HFFc6 (cell line): Measurements from ENCODE around the gene MFSD12. TPM values are rescaled to one million over a fixed set of nuclear protein-coding genes. Genes with fewer than 3 reads are reported as not detected.

ENCODE experiments used
- DNase-seq: peaks from one replicate; pipeline ENCODE4 v3.0.0-alpha.2; 2018
- H3K27ac Mint-ChIP-seq: 2 replicates; pipeline ENCODE4 v1.8.0; 2020; ENCODE audit warnings: mild to moderate bottlenecking, mixed read lengths
- H3K27me3 Mint-ChIP-seq: 2 replicates; pipeline ENCODE4 v1.8.0; 2021; ENCODE audit warnings: mild to moderate bottlenecking, moderate library complexity, mixed read lengths; ENCODE audit not compliant: insufficient read depth
- H3K36me3 Mint-ChIP-seq: 2 replicates; pipeline ENCODE4 v1.8.0; 2021; ENCODE audit warnings: low read depth, mixed read lengths
- H3K4me1 Mint-ChIP-seq: 2 replicates; pipeline ENCODE4 v1.8.0; 2020; ENCODE audit warnings: low read depth, mixed read lengths
- H3K4me3 Mint-ChIP-seq: 2 replicates; pipeline ENCODE4 v1.8.0; 2020; ENCODE audit warnings: mild to moderate bottlenecking, moderate library complexity, mixed read lengths
- H3K9me3 Mint-ChIP-seq: 2 replicates; pipeline ENCODE4 v1.8.0; 2020; ENCODE audit warnings: mild to moderate bottlenecking, mixed read lengths
- long read RNA-seq: library from polyadenylated mRNA; unstranded; transcript quantifications from one replicate; pipeline ENCODE4 v2.0.0, GENCODE V29; 2019
- total RNA-seq, 6 experiments: library from RNA; stranded (reverse); fragmentation: NEBNext Ultra II Directional; extraction: Animal tissue kit (Norgen Biotek cat#: 25700); gene quantifications; 2 replicates in 1 of 6; 3 replicates in 5 of 6; pipeline ENCODE4 v1.2.3, GENCODE V29; 2021
- TF ChIP-seq, protein P1 (sequence below): fragments of 200-600 bp; sonication (generic); IDR thresholded peaks from 2 replicates; pipeline ENCODE4 v1.5.0; 2021; ENCODE audit warnings: antibody characterized with exemption, mild to moderate bottlenecking

MFSD12 gene
- 100 to 1,000 TPM in 2 of 6 experiments, 10 to 100 TPM in 4; 75.1 to 101 (median 79.6) TPM for total RNA-seq
- long read RNA-seq, partial matches to known transcripts: 2 of 13 reads
- long read RNA-seq, other reads (novel, unspliced or antisense): 6 of 13 reads

DNA sequence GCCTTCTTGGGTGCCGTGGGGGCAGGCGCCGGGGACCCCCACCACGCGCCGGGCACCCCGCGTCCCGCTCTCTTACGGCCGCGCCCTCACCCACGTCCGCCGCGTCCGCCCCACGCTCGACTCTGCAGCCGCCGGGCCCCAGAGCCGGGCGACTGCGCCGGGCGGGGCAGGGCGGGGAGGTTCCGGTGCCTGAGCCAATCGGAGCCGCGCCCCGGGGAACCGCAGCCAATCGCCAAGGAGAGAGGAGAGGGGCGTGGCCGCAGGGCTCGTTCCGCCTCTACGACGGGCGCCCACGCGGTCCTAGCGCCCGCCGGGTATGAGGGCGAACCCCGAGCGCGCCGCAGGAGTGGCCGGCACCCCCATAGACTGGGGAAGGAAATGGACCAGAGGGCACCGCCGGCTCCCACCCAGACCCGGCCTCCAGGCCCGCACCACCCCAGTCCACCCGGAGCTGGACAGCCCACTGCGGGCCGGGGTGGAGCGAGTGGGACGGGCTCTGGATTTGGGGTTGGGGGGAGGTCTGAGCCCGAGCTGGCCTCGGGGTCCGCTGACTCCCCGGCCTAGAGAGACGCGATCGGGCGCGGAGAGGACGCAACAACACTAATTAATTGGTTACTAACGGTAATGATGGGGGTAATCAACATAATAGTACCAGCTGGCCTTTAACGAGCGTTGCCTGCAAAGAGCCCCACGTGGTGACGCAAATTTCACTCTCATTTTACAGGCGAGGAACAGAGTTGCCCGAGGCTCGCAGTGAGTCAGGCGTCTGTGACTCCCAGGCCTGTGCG lies at the start of gene MFSD12:
Gene MFSD12, minus strand, starts transcription at position 126 of the 788 bp plus-strand sequence. CDS start 183 bp downstream, outside the sequence.
- Mint-ChIP-seq H3K9me3 (no peaks in the 10 kb centered on the region), H3K4me1 (peaks cover 25% of the 10 kb centered on the region), H3K27me3 (peaks cover 1% of the 10 kb centered on the region; the same call in 1 of the 2 replicates), H3K36me3 (peaks cover 3% of the 10 kb centered on the region; the same call in 1 of the 2 replicates), H3K4me3 (peak within 1 kb of the TSS; percentile 98), H3K27ac (peak within 1 kb of the TSS; percentile 96)
- peak; percentile 91 for DNase-seq
- TF ChIP-seq, protein P1, sequence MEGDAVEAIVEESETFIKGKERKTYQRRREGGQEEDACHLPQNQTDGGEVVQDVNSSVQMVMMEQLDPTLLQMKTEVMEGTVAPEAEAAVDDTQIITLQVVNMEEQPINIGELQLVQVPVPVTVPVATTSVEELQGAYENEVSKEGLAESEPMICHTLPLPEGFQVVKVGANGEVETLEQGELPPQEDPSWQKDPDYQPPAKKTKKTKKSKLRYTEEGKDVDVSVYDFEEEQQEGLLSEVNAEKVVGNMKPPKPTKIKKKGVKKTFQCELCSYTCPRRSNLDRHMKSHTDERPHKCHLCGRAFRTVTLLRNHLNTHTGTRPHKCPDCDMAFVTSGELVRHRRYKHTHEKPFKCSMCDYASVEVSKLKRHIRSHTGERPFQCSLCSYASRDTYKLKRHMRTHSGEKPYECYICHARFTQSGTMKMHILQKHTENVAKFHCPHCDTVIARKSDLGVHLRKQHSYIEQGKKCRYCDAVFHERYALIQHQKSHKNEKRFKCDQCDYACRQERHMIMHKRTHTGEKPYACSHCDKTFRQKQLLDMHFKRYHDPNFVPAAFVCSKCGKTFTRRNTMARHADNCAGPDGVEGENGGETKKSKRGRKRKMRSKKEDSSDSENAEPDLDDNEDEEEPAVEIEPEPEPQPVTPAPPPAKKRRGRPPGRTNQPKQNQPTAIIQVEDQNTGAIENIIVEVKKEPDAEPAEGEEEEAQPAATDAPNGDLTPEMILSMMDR: no peak

DNA sequence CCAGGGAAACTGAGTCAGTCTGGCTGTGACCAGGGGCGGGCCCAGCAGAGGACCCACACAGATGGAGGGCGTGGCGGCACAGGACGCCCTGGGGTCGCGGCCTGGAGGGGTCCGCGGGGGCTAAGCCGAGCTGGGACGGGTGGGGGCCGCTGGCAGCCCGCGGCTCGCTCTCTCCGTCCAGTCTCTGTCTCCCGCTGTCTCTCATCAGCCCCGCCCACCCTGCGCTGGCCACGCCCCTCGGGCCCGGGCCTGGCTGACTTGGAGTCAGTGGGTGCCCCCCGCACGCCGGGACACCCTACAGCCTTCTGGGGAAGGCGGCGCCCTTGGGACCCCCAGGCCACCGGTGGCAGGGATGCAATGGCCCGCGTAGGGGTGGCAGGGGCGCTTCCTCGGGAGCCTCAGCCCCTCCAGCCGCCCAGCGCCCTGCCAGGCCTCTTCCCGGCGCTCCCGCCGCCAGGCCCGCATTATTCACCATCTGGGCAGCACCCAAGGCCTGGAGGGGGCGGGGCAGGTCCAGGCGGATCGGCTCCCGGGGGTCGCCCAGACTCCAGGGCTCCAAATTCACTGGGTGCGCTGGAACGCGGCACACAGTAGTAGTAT lies 49.4 kb upstream of the MFSD12 start, which contains the start of gene TBXA2R:
Gene TBXA2R, minus strand, starts transcription at position 186 of the 600 bp plus-strand sequence. CDS start 6,241 bp downstream, outside the sequence.
- H3K4me1 Mint-ChIP-seq: peaks cover 14% of the 10 kb centered on the region
- peak within 1 kb of the TSS; percentile 84; the same call in 1 of the 2 replicates for H3K4me3 Mint-ChIP-seq
- TF ChIP-seq, protein P1: no peak
- no peaks in the 10 kb centered on the region for H3K9me3 Mint-ChIP-seq
- peak within 1 kb of the TSS; percentile 82 for H3K27ac Mint-ChIP-seq
- DNase-seq: peak; percentile 57
- H3K27me3 Mint-ChIP-seq: peaks cover 2% of the 10 kb centered on the region
- peaks cover 1% of the 10 kb centered on the region for H3K36me3 Mint-ChIP-seq

DNA sequence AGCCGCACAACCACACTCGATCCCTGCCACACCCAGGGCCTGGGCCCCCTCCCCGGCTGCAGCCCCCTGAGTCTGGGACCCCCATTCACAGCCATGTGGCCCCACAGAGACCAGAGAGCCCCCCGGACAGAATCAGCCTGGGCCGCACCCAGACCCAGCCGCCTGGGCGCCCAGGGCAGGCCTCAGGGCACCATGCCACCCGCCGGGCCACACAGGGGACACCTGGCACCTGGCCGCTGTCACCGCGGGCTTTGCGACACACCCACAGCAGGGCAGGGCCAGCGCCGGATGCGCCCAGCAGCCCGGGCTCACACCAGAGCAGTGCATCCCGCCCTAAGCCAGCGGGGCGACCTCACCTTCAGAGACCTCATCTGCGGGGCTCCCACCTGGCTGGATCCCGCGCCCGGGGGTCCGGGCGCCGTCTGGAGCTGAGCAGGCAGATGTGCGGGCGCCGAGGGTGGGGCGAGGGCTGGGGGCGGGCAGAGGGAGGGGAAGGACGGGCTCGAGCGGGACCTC lies 48.8 kb upstream of the MFSD12 start:
- H3K27ac Mint-ChIP-seq: no peak overlapping the region
- TF ChIP-seq, protein P1: no peak
- no peaks in the 10 kb centered on the region for H3K9me3 Mint-ChIP-seq
- H3K4me3 Mint-ChIP-seq: peak overlapping the region; percentile 84; the same call in 1 of the 2 replicates
- no peak for DNase-seq
- peaks cover 14% of the 10 kb centered on the region for H3K4me1 Mint-ChIP-seq
- peaks cover 2% of the 10 kb centered on the region for H3K27me3 Mint-ChIP-seq
- no peaks in the 10 kb centered on the region for H3K36me3 Mint-ChIP-seq

DNA sequence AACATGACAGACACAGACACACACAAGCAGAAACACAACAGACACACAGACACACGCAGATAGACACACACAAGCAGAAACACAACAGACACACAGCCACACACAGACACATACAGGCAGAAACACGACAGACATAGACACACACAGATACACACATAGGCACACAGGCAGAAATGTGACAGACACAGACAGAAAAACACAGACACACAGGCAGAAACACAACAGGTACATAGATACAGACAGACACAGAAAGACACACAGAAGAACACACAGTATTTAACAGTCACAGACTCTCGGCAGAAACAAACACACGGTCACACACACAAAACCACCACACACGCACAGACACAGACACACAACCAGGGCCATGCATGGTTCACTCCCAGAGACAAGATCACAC lies 48.4 kb upstream of the MFSD12 start:
- H3K27ac Mint-ChIP-seq: no peak overlapping the region
- no peak for DNase-seq

DNA sequence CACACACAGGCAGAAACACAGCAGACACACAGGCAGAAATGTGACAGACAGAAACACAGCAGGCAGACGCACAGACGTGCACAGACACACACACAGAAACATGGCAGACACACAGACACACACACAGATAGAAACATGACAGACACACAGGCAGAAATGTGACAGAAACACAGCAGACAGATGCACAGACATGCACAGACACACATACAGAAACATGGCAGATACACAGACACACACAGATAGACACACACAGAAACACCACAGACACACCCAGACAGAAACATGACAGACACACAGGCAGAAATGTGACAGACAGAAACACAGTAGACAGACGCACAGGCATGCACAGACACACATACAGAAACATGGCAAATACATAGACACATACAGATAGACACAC lies 48.0 kb upstream of the MFSD12 start:
- TF ChIP-seq, protein P1: no peak
- Mint-ChIP-seq H3K9me3 (no peaks in the 10 kb centered on the region), H3K4me1 (peaks cover 14% of the 10 kb centered on the region), H3K36me3 (no peaks in the 10 kb centered on the region), H3K27ac (no peak overlapping the region), H3K4me3 (no peak overlapping the region), H3K27me3 (peaks cover 2% of the 10 kb centered on the region)
- no peak for DNase-seq

More for the DNA sequence above, 48.4 kb upstream of the MFSD12 start:
- Mint-ChIP-seq H3K4me3 (no peak overlapping the region), H3K4me1 (peaks cover 14% of the 10 kb centered on the region), H3K36me3 (no peaks in the 10 kb centered on the region), H3K27me3 (peaks cover 2% of the 10 kb centered on the region), H3K9me3 (no peaks in the 10 kb centered on the region)
- TF ChIP-seq, protein P1: no peak
